ENCODE results near the gene PPP2R5E.
"Not testable (repeated sequence)": the region's sequence is repeated elsewhere in the genome, so short reads cannot be mapped to it uniquely, and the experiment has no call there.

The PPP2R5E gene
- total RNA-seq: 39.7 to 68.2 (median 46.9) reads per million in 9 experiments

- H3K27ac Mint-ChIP-seq: peak within 1 kb of the TSS; percentile 90 to 91
- ATAC-seq (replicated peaks) (peak; percentile 93), DNase-seq (peak; percentile 96 to 97 (median 97))
- peak within 1 kb of the TSS; percentile 87 to 95 for H3K4me3 Mint-ChIP-seq
- no peaks in the 10 kb centered on the region for H3K27me3 Mint-ChIP-seq
- peaks cover 34% of the 10 kb centered on the region for H3K36me3 Mint-ChIP-seq (ENCODE audit: insufficient read depth)
- peaks cover 13 to 33% of the 10 kb centered on the region in 2 donors for H3K4me1 Mint-ChIP-seq (ENCODE audit: low read depth in 2 of 2)
- H3K9me3 Mint-ChIP-seq: no peaks in the 10 kb centered on the region
Observed at GRCh38 chr14:63543000-63543825, at the start of gene PPP2R5E. Gene PPP2R5E, minus strand, starts transcription at chr14:63543377. Its CDS starts 3,692 bp downstream, at chr14:63539685.

GRCh38 chr14:63583046-63583445 is 39.9 kb upstream of the PPP2R5E start:
- not testable (repeated sequence) for DNase-seq; H3K4me3 Mint-ChIP-seq; ATAC-seq (replicated peaks); H3K9me3 Mint-ChIP-seq; H3K4me1 Mint-ChIP-seq (ENCODE audit: low read depth in 2 of 2); H3K27ac Mint-ChIP-seq; H3K36me3 Mint-ChIP-seq (ENCODE audit: insufficient read depth)
- peaks cover 0 to 19% of the 10 kb centered on the region in 2 donors for H3K27me3 Mint-ChIP-seq

DNA sequence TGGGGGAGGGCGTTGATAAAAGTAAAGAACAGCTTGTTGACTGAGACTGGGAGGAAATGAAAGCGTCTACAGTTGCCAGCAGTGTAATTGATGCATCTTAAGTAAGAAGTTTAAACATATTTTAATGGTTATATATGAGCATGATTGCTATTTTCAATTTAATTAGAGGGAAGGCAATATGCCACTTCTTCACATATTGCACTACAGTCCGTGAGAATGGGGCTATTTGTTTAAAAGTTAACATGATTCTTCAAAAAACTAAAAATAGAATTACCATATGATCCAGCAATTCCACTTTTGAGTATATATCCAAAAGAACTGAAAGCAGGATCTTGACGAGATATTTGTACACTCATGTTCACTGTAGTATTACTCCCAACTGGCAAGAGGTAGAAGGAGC is 38.3 kb upstream of the PPP2R5E start:
- no peaks in the 10 kb centered on the region for H3K9me3 Mint-ChIP-seq
- ATAC-seq (replicated peaks) (no peak), DNase-seq (no peak)
- H3K36me3 Mint-ChIP-seq (ENCODE audit: insufficient read depth): no peaks in the 10 kb centered on the region
- H3K4me1 Mint-ChIP-seq (ENCODE audit: low read depth in 2 of 2): no peaks in the 10 kb centered on the region
- H3K27me3 Mint-ChIP-seq: peaks cover 0 to 19% of the 10 kb centered on the region in 2 donors
- H3K27ac Mint-ChIP-seq: no peak overlapping the region
- no peak overlapping the region for H3K4me3 Mint-ChIP-seq

- Mint-ChIP-seq H3K4me3 (no peak overlapping the region), H3K9me3 (no peaks in the 10 kb centered on the region), H3K36me3 (ENCODE audit: insufficient read depth) (no peaks in the 10 kb centered on the region), H3K27ac (no peak overlapping the region), H3K27me3 (peaks cover 0 to 27% of the 10 kb centered on the region in 2 donors), H3K4me1 (ENCODE audit: low read depth in 2 of 2) (no peaks in the 10 kb centered on the region)
- DNase-seq: no peak
- ATAC-seq (replicated peaks): no peak
Observed at GRCh38 chr14:63578300-63578699, 35.1 kb upstream of the PPP2R5E start.

GRCh38 chr14:63573581-63573980 is 30.4 kb upstream of the PPP2R5E start:
- no peaks in the 10 kb centered on the region for H3K4me1 Mint-ChIP-seq (ENCODE audit: low read depth in 2 of 2)
- peaks cover 0 to 9% of the 10 kb centered on the region in 2 donors for H3K27me3 Mint-ChIP-seq
- ATAC-seq (replicated peaks) (no peak), DNase-seq (no peak)
- peak overlapping the region in 1 of 2 donors; percentile 44 for H3K27ac Mint-ChIP-seq
- H3K36me3 Mint-ChIP-seq (ENCODE audit: insufficient read depth): no peaks in the 10 kb centered on the region
- H3K9me3 Mint-ChIP-seq: no peaks in the 10 kb centered on the region
- H3K4me3 Mint-ChIP-seq: no peak overlapping the region

DNA sequence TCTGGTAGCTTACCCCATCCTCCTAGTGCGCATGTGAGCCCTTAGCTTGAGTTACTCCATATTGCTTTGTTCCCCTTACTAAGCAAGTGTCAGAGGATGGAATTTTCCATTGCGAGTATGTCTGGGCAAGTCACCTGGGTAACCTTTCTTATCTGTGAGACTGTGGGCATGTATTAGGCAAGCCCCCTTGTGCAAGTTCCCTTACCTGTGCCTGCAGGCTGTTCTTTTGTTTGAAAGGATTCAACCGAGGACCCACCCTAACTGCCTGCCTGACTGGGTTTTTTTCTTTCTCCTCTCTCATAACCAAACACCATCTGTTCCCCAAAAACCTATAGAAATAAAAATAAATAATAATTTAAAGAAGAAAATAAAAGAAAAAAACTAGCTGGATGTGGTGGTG is 22.3 kb upstream of the PPP2R5E start:
- H3K9me3 Mint-ChIP-seq: no peaks in the 10 kb centered on the region
- no peak for ATAC-seq (replicated peaks)
- no peaks in the 10 kb centered on the region for H3K4me1 Mint-ChIP-seq (ENCODE audit: low read depth in 2 of 2)

GRCh38 chr14:63564318-63564717 is 21.1 kb upstream of the PPP2R5E start:
- DNase-seq: no peak
- peaks cover 14 to 24% of the 10 kb centered on the region in 2 donors for H3K27me3 Mint-ChIP-seq
- ATAC-seq (replicated peaks): no peak
- H3K27ac Mint-ChIP-seq: no peak overlapping the region
- H3K4me3 Mint-ChIP-seq: no peak overlapping the region
- H3K4me1 Mint-ChIP-seq (ENCODE audit: low read depth in 2 of 2): no peaks in the 10 kb centered on the region
- H3K9me3 Mint-ChIP-seq: no peaks in the 10 kb centered on the region
- no peaks in the 10 kb centered on the region for H3K36me3 Mint-ChIP-seq (ENCODE audit: insufficient read depth)

More for the DNA sequence above, 22.3 kb upstream of the PPP2R5E start:
- Mint-ChIP-seq H3K36me3 (ENCODE audit: insufficient read depth) (no peaks in the 10 kb centered on the region), H3K27me3 (peaks cover 14 to 24% of the 10 kb centered on the region in 2 donors), H3K4me3 (no peak overlapping the region), H3K27ac (no peak overlapping the region)
- DNase-seq: no peak

DNA sequence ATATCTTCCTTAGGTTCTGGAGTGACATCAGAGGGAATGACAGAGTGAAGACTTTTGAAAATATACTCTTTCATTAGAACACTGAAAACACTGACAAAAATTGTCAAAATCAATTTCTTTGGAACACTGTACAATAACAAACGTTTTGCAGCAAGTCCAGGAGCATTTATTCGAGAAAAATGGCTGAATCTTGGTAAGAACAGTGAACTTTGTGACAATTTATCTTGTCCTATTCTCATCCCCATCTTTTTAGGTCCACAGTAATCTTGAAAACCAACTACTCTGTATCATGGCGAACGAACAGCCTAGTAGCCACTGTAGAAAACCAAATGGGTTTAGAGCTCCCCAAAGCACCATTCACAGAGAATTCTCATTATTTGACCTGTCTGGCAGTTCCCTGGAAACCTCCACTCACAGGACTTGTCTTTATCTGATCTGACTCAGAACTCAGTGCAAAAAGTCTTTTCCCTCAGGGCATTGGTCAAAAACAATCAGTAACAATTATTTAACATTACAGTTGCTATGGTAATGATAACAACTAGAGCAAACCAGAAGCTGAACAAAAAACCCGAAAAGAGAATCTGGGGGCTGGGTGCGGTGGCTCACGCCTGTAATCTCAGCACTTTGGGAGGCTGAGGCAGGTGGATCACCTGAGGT is 20.3 kb upstream of the PPP2R5E start:
- DNase-seq: no peak
- Mint-ChIP-seq H3K4me1 (ENCODE audit: low read depth in 2 of 2) (no peaks in the 10 kb centered on the region), H3K27me3 (peaks cover 14 to 24% of the 10 kb centered on the region in 2 donors), H3K27ac (no peak overlapping the region), H3K4me3 (no peak overlapping the region), H3K9me3 (no peaks in the 10 kb centered on the region), H3K36me3 (ENCODE audit: insufficient read depth) (no peaks in the 10 kb centered on the region)
- ATAC-seq (replicated peaks): no peak

DNA sequence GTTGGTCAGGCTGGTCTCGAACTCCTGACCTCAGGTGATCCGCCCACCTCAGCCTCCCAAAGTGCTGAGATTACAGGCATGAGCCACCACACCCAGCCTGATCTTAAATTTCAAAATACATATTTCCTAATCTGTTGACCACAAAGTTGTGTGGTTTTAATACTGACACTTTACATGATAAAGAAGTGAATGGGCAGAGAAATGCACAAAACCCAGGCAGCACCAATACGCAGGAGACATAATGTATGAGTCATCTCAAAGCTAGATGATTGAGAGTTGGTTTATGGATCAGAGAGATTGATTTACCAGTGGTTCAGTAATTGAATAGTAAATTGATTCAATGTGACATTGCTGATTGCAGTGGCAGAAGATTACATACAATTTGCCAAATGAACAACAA is 19.2 kb upstream of the PPP2R5E start:
- Mint-ChIP-seq H3K36me3 (ENCODE audit: insufficient read depth) (no peaks in the 10 kb centered on the region), H3K9me3 (no peaks in the 10 kb centered on the region), H3K4me1 (ENCODE audit: low read depth in 2 of 2) (no peaks in the 10 kb centered on the region), H3K4me3 (no peak overlapping the region), H3K27me3 (peaks cover 14 to 26% of the 10 kb centered on the region in 2 donors), H3K27ac (no peak overlapping the region)
- DNase-seq (no peak), ATAC-seq (replicated peaks) (no peak)

DNA sequence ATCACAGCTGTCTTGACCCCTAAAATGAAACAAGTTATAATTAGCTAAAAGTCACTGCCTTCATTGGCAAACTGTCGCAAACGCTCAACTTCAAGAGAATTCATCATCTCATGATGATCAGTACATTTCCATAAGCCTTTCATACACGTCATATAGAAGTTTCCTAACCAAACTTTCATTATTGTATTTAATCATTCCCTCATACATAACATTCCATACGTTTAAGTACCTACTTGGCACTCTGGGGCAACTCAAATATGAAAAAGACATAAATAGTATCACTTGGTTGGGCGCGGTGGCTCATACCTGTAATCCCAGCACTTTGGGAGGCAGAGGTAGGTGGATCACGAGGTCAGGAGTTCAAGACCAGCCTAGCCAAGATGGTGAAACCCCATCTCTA is 12.4 kb upstream of the PPP2R5E start:
- H3K4me1 Mint-ChIP-seq (ENCODE audit: low read depth in 2 of 2): no peaks in the 10 kb centered on the region
- ATAC-seq (replicated peaks): no peak

GRCh38 chr14:63551332-63551731 is 8.2 kb upstream of the PPP2R5E start:
- no peaks in the 10 kb centered on the region for H3K36me3 Mint-ChIP-seq (ENCODE audit: insufficient read depth)
- no peaks in the 10 kb centered on the region for H3K9me3 Mint-ChIP-seq
- DNase-seq (no peak), ATAC-seq (replicated peaks) (no peak)
- no peaks in the 10 kb centered on the region for H3K4me1 Mint-ChIP-seq (ENCODE audit: low read depth in 2 of 2)
- no peaks in the 10 kb centered on the region for H3K27me3 Mint-ChIP-seq
- peak overlapping the region in 1 of 2 donors; percentile 29 for H3K27ac Mint-ChIP-seq
- no peak overlapping the region for H3K4me3 Mint-ChIP-seq

More for the DNA sequence above, 12.4 kb upstream of the PPP2R5E start:
- DNase-seq: no peak
- H3K27me3 Mint-ChIP-seq: peaks cover 0 to 7% of the 10 kb centered on the region in 2 donors
- no peak overlapping the region for H3K27ac Mint-ChIP-seq
- H3K4me3 Mint-ChIP-seq: no peak overlapping the region
- H3K9me3 Mint-ChIP-seq: no peaks in the 10 kb centered on the region
- H3K36me3 Mint-ChIP-seq (ENCODE audit: insufficient read depth): no peaks in the 10 kb centered on the region

DNA sequence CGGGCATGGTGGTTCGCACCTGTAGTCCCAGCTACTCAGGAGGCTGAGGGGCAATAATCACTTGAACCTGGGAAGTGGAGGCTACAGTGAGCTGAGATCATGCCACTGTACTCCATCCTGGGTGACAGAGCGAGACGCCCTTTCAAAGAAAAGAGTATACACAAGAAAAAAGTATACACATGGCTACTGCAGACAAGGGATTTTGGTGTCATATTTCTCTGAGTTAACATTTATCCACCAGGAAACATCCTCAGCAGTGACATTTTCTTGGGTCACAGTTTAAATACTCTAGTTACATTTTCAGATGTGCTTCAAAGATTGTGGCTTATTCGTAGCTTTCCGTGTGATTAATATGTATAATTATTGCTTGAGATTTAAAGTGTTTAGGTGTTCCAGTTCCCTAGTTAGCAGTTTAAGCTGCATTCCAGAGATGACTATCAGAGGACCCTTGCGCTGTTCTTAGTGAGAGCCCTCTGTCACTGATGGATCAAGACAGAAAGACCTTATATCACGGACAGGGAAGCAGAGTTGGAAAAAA is 4.7 kb upstream of the PPP2R5E start:
- H3K27me3 Mint-ChIP-seq: no peaks in the 10 kb centered on the region
- H3K4me3 Mint-ChIP-seq: no peak overlapping the region
- ATAC-seq (replicated peaks): no peak
- H3K27ac Mint-ChIP-seq: no peak overlapping the region
- H3K36me3 Mint-ChIP-seq (ENCODE audit: insufficient read depth): peaks cover 12% of the 10 kb centered on the region
- DNase-seq: no peak
- H3K9me3 Mint-ChIP-seq: no peaks in the 10 kb centered on the region
- H3K4me1 Mint-ChIP-seq (ENCODE audit: low read depth in 2 of 2): peaks cover 5 to 10% of the 10 kb centered on the region in 2 donors

- no peaks in the 10 kb centered on the region for H3K27me3 Mint-ChIP-seq
- no peak overlapping the region for H3K4me3 Mint-ChIP-seq
- DNase-seq: no peak
- H3K27ac Mint-ChIP-seq: no peak overlapping the region
- H3K36me3 Mint-ChIP-seq (ENCODE audit: insufficient read depth): peaks cover 20% of the 10 kb centered on the region
- H3K9me3 Mint-ChIP-seq: no peaks in the 10 kb centered on the region
- ATAC-seq (replicated peaks): no peak
- H3K4me1 Mint-ChIP-seq (ENCODE audit: low read depth in 2 of 2): peaks cover 13 to 27% of the 10 kb centered on the region in 2 donors
Observed at GRCh38 chr14:63545431-63545830, 2.3 kb upstream of the PPP2R5E start.

Data from effector memory CD8-positive, alpha-beta T cell (primary cell).